NOMO-1 treated with dmso at 0.1 percent for 144 hours (cell line): ENCODE measurements around the gene DPYD.
A peak's percentile ranks its signal among the peaks of the same experiment; 100 is the strongest.

ENCODE experiments used
- DNase-seq: peaks from one replicate; lab custom pipeline; 2025; ENCODE audit not compliant: unreplicated experiment; lab: John Stamatoyannopoulos, UW

The DPYD gene

GRCh38 chr1:97844552-97845089 is 76.2 kb downstream of the DPYD start:
- no peak for DNase-seq

- no peak for DNase-seq
Measured at GRCh38 chr1:97841338-97841737, 79.5 kb downstream of the DPYD start.

GRCh38 chr1:97837161-97837560 is 83.7 kb downstream of the DPYD start:
- DNase-seq: no peak

- no peak for DNase-seq
Measured at GRCh38 chr1:97834899-97835298, 85.9 kb downstream of the DPYD start.

- peak; percentile 70 for DNase-seq
Measured at GRCh38 chr1:97833881-97834280, 87.0 kb downstream of the DPYD start.

- DNase-seq: no peak
Measured at GRCh38 chr1:97832481-97832880, 88.4 kb downstream of the DPYD start.

- no peak for DNase-seq
Measured at GRCh38 chr1:97827887-97828286, 92.9 kb downstream of the DPYD start.

- DNase-seq: no peak
Measured at GRCh38 chr1:97826820-97827219, 94.0 kb downstream of the DPYD start.

- DNase-seq: no peak
Measured at GRCh38 chr1:97824624-97825023, 96.2 kb downstream of the DPYD start.

- no peak for DNase-seq
Measured at GRCh38 chr1:97824200-97824599, 96.6 kb downstream of the DPYD start.

- no peak for DNase-seq
Measured at GRCh38 chr1:97820470-97821188, 100.2 kb downstream of the DPYD start.

- no peak for DNase-seq
Measured at GRCh38 chr1:97816927-97817326, 103.9 kb downstream of the DPYD start.

GRCh38 chr1:97814804-97815203 is 106.0 kb downstream of the DPYD start:
- no peak for DNase-seq

- DNase-seq: no peak
Measured at GRCh38 chr1:97814121-97814520, 106.7 kb downstream of the DPYD start.

GRCh38 chr1:97812076-97812475 is 108.8 kb downstream of the DPYD start:
- DNase-seq: no peak

GRCh38 chr1:97806996-97807520 is 113.8 kb downstream of the DPYD start:
- DNase-seq: no peak

GRCh38 chr1:97806326-97806725 is 114.5 kb downstream of the DPYD start:
- DNase-seq: no peak

GRCh38 chr1:97805093-97805492 is 115.7 kb downstream of the DPYD start:
- DNase-seq: no peak

- DNase-seq: no peak
Measured at GRCh38 chr1:97803026-97803425, 117.8 kb downstream of the DPYD start.

GRCh38 chr1:97802011-97802410 is 118.8 kb downstream of the DPYD start:
- DNase-seq: no peak

GRCh38 chr1:97797403-97798183 is 123.2 kb downstream of the DPYD start:
- no peak for DNase-seq

- no peak for DNase-seq
Measured at GRCh38 chr1:97796711-97797110, 124.1 kb downstream of the DPYD start.
